Occipital lobe (tissue), 2 donors: ENCODE measurements around the gene ERC1. TPM values are rescaled to one million over a fixed set of nuclear protein-coding genes. Genes with fewer than 3 reads are reported as not detected.
"Not testable (repeated sequence)": the region's sequence is repeated elsewhere in the genome, so short reads cannot be mapped to it uniquely, and the experiment has no call there.

Source experiments
- DNase-seq: peaks from one replicate; lab custom pipeline; 2025; lab: John Stamatoyannopoulos, UW
- total RNA-seq: library from RNA; depleted of rRNA; stranded (reverse); fragments of >200 nt; gene quantifications from one replicate; pipeline ENCODE4 v1.2.3, GENCODE V29; 2014

Gene ERC1
- total RNA-seq, 1 donor from 2014 or later = 119 TPM

DNA sequence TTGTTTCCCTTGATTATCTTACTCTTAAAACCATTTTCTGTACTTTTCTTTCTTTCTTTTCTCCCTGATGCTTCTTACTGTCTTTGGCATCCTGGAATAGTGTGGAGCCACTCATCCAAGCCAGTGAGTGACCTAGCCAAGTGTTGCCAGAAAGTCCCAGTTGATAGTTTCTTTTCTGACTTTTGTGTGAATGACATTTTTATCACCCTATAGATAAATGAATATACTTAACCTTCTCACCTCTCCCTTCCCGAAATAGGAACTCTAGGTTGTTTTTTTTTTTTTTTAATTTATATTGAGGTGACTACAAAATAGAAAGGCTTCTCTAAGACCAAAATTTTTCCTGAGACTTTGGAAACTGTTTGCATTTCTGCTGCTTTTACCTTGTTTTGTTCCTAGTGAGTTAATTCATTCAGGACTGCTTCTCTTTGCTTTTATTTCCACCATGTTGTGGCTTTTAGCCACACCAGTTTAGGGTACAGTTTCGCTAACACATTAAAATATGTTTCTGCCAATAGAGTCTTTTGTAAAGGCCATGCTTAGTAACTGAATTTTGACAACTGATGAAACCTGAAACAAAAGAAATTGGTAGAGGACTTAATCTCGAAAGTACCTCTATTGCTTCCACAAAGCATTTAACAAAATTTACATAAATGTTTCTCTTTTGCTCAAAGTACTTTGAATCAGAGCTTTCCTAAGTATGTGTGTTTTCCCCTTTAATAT is 194.6 kb downstream of the ERC1 start:
- no peak for DNase-seq

GRCh38 chr12:1186298-1186697 is 195.3 kb downstream of the ERC1 start:
- no peak for DNase-seq

DNA sequence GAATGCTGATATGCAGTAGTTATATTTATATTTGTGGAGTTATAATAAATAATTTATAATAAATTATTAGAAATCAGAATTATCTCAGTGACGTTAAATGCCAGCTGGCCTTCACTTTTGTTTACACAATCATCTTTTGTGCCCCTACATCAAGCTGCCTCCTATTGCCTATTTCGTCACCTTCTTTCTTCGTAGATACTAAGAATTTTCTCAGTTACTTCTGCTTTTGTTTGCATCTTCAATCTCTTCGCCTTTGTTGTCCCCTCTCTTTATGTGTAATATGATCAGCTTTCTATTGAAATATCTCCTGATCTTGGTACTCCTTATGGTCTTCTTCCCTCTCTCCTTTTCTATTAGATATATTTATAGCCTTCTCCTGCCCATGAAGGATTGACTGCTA is 197.0 kb downstream of the ERC1 start:
- no peak for DNase-seq

DNA sequence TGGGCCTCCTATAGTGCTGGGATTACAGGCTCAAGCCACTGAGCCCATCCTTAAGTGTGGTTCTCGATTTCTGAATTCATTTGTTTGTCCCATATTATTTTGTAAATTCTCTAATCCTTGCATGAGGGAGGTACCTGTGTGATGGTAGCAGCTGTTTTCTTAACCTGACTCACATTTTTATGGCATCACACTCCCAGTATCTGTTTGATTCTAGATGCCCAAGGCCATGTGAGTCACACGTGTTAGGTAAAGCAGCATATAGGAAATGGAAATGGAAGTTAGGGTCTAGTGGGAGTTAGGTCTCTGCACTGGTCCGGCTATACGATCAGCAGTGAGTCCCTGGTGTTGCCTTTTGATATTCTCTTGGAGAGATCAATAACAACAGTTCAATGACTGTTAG is 198.1 kb downstream of the ERC1 start:
- no peak for DNase-seq

DNA sequence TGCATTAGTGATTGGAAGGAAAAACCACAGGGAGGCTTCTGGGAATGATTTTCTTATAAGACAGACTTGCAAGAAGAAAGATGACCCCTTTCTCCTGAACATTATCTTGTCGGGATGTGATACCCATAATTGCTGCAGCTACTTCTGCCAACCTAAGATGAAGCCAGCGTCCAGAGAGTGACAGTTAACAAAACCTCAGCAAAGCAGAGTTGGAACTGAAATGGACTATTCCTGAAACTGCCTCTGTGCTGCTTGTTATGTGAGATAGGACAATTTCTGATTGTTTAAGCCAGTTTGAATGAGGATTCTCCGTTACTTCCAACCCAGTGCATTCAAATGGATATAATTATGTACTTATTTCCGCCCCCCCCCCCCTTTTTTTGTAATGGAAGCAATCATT is 204.5 kb downstream of the ERC1 start:
- DNase-seq = no peak

DNA sequence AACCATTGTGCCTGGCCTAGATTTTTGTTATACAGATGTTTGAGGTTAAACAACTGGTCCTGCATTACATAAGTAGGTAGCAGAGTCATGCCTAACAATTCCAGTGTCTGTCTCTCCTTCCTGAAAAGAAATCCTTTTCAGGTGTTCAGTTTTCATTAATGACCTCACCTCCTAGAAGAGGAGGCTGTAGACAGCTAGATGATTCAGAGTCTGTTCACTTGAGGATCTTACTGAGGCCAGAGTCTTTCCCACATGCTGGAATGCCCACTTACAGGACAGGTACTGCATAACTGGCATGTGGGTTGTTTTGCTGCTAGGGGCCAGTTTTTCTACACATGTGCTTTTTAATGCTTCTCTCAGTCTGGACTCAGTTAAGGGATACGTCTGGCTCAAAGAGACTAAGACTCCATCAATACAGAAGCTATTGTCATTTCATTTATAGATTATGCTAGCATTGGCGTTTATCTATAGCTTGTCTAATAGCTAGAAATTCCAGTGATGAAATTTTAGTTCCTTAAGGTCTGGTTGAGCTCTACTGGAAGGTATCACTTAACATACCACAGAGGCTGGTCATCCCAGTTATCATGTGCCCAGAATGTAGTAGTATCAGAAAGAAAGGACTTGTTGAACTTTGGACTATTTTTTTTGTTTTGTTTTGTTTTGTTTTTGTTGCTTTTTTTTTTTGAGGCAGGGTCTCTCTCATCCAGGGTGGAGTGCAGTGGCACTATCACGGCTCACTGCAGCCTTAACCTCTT is 206.4 kb downstream of the ERC1 start:
- no peak for DNase-seq

DNA sequence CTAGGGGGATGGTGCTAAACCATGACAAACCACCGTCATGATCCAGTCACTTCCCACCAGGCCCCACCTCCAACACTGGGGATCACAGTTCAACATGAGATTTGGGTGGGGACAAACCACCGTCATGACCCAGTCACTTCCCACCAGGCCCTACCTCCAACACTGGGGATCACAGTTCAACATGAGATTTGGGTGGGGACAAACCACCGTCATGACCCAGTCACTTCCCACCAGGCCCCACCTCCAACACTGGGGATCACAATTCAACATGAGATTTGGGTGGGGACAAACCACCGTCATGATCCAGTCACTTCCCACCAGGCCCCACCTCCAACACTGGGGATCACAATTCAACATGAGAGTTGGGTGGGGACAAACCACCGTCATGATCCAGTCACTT is 207.8 kb downstream of the ERC1 start:
- DNase-seq = not testable (repeated sequence)

DNA sequence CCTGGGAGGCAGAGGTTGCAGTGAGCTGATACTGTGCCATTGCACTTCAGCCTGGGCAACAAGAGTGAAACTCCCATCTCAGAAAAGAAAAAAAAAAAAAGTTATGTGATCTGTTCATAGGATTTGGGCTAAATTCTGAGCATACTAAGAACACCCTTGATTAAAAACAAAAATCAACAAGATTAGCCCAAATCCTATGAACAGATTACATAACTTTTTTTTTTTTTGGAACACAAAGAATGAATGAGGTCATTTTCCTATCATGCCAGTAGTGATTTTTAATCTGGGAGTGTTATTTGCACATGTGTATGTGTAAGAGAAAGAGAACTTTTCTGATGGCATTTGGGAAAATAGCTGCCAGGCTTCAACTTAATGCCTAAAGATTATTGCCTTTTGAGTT is 208.7 kb downstream of the ERC1 start:
- no peak for DNase-seq

GRCh38 chr12:1201030-1201429 is 210.0 kb downstream of the ERC1 start:
- no peak for DNase-seq

DNA sequence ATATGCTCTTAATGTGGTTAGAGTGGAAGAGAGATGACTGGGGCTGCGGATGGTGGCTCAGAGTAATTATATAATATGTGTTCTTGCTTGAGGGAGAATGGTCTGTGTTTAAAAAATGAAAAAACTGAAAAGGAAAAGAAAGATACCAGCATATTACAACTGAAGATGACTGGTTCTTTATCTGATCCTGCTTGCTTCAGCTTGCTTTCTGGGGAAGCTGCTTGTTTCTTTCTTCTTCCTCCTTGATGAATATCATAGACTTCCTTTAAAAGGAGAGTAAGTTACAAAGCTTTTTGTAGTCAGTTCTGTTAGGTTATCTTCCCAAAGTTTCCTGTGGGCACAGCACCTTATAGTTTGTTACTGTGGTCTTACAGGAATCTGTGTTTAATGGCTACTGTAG is 210.9 kb downstream of the ERC1 start:
- DNase-seq = no peak

- DNase-seq = no peak
Observed at GRCh38 chr12:1203735-1204019, 212.7 kb downstream of the ERC1 start.

DNA sequence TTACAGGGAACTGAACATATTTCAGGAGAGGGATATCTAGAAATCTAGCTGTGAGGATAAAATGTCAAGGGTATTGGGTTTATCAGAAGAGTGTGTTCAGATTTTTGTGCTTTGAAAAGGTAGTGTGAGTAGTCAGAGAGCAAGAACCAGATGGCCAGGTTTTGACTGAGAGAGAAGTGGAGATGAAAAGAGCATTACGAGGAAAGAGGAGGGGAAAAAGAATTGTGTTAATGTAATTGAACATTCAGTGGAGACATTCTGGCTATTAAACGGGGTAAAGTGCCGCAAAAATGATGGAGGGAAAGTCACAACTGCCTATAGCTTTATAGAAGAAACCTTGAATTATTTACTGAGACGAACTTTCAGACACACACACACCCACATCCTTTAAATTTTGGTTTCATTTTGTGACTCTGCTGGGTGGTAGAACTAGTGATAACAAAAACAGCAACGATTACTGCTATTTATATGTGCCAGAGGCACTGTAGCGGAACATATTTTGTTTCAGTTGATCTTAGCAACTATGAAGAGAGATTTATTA is 213.6 kb downstream of the ERC1 start:
- no peak for DNase-seq

DNA sequence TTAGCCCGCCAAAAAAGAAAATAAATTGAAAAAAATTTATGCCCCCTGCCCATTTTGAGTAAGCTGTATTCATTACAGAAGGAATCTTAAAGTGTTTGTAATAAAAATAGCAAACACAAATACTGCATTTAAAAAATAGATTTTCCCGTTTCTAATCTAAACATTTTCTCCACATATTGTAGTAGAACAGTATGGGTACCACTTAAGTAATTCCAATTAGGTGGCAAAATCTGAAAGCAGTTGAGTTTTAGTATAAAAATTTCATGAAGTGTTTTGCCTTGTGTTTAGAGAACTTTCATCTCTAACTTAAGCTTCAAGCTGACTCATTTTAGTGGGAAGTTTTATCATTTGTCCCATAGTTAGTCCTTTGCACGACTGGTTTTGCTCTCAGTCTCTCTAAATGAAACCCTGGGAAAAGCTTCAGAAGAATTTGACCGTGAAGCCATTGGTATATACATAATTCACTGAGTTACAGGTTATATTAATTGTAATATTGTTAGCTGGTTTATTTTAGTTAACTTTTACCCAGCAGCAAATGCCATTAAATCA is 214.6 kb downstream of the ERC1 start:
- DNase-seq = no peak

- DNase-seq = no peak
Observed at GRCh38 chr12:1206118-1206734, 215.2 kb downstream of the ERC1 start.

GRCh38 chr12:1207276-1207675 is 216.3 kb downstream of the ERC1 start:
- DNase-seq = no peak

DNA sequence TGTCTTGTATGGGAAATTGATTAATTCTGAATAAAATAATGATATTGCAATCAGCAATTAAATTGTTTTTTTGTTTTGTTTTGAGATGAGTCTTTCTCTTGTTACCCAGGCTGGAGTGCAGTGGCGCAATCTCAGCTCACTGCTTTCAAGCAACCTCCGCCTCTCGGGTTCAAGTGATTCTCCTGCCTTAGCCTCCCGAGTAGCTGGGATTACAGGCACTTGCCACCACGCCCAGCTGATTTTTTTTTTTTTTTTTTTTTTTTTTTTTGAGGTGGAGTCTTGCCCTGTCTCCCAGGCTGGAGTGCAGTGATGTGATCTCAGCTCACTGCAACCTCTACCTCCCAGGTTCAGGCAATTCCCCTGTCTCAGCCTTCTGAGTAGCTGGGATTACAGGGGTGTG is 217.7 kb downstream of the ERC1 start:
- not testable (repeated sequence) for DNase-seq

- no peak for DNase-seq
Observed at GRCh38 chr12:1212526-1212925, 221.5 kb downstream of the ERC1 start.

- DNase-seq = no peak
Observed at GRCh38 chr12:1213205-1213604, 222.2 kb downstream of the ERC1 start.

DNA sequence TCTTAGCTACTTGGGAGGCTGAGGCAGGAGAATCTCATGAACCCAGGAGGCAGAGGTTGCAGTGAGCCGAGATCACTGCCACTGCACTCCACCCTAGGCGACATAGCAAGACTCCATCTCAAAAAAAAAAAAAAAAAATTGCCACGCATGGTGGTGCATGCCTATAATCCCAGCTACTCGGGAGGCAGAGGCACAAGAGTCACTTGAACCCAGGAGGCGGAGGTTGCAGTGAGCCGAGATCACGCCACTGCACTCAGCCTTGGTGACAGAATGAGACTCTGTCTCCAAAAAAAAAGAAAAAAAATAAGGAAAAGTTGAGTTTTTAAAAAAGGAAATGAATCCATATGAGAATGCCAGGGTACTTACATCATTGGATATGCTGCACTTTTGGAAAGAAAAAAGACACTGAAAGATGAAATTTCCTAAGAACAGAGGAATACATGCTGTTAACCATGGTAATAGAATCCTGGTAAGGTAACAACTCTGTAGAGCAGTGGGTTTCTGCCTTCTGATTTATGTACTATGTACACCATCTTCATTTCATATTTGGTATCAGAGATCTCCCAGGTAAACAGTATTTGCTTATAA is 222.7 kb downstream of the ERC1 start:
- no peak for DNase-seq

- DNase-seq = no peak
Observed at GRCh38 chr12:1216560-1216959, 225.5 kb downstream of the ERC1 start.

DNA sequence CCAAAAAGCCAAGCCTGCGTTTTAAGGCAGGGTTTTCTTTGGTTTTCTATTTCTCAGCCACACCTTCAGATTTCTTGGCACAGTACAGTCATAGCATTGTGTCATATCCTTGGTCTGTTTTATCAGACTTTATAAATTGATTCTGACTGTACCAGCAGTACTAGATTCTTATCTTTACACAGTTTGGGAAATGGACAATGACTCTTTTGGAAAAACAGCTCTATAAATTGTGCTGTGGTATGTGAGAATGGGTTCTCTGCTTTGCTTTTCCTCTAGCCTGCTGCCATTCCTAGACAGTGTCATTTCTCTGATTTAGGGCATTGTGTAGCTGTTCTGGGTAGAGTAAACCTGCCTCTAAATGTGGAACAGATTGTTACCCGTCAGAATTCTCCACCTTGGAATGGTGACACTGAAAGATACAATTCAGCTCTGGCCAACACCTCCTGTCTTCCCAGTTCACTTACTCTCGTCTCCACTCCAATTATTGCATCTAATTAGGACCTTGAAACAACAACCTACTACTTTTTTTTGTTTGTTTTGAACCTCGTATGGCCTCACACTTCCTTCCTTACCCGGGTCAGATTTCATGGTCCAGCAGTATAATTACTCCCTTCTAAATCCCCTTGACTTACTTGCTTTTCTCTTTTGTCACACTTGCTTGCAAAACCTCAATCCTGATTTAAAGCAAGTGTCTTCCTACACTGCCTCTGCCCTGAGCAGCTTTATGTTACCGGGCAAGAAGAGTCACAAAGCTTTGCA is 226.3 kb downstream of the ERC1 start:
- DNase-seq = no peak
